Ecto neural progenitor cell (in vitro differentiated cells): ENCODE measurements around the gene MCF2.
"Not testable (repeated sequence)": the region's sequence is repeated elsewhere in the genome, so short reads cannot be mapped to it uniquely, and the experiment has no call there.

Source experiments
- DNase-seq: peaks from one replicate; pipeline ENCODE4 v3.0.0-alpha.2; 2018; ENCODE audit warnings: low spot score

The MCF2 gene, protein sequence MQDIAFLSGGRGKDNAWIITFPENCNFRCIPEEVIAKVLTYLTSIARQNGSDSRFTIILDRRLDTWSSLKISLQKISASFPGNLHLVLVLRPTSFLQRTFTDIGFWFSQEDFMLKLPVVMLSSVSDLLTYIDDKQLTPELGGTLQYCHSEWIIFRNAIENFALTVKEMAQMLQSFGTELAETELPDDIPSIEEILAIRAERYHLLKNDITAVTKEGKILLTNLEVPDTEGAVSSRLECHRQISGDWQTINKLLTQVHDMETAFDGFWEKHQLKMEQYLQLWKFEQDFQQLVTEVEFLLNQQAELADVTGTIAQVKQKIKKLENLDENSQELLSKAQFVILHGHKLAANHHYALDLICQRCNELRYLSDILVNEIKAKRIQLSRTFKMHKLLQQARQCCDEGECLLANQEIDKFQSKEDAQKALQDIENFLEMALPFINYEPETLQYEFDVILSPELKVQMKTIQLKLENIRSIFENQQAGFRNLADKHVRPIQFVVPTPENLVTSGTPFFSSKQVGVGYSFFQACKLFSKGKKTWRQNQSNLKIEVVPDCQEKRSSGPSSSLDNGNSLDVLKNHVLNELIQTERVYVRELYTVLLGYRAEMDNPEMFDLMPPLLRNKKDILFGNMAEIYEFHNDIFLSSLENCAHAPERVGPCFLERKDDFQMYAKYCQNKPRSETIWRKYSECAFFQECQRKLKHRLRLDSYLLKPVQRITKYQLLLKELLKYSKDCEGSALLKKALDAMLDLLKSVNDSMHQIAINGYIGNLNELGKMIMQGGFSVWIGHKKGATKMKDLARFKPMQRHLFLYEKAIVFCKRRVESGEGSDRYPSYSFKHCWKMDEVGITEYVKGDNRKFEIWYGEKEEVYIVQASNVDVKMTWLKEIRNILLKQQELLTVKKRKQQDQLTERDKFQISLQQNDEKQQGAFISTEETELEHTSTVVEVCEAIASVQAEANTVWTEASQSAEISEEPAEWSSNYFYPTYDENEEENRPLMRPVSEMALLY

GRCh38 chrX:139708067-139708466 lies at the start of gene MCF2:
MCF2 (minus strand) TSS chrX:139708167; CDS start chrX:139651744, 56,423 bp downstream.
- DNase-seq: no peak

GRCh38 chrX:139751053-139751452 lies 43.1 kb upstream of the MCF2 start:
- no peak for DNase-seq

GRCh38 chrX:139750390-139750789 lies 42.4 kb upstream of the MCF2 start:
- DNase-seq: no peak

- no peak for DNase-seq
Measured at GRCh38 chrX:139739138-139739537, 31.2 kb upstream of the MCF2 start.

GRCh38 chrX:139738581-139738980 lies 30.6 kb upstream of the MCF2 start:
- DNase-seq: no peak

GRCh38 chrX:139736151-139736550 lies 28.2 kb upstream of the MCF2 start:
- no peak for DNase-seq

GRCh38 chrX:139734996-139735395 lies 27.0 kb upstream of the MCF2 start:
- DNase-seq: no peak

- DNase-seq: no peak
Measured at GRCh38 chrX:139725720-139726119, 17.8 kb upstream of the MCF2 start.

DNA sequence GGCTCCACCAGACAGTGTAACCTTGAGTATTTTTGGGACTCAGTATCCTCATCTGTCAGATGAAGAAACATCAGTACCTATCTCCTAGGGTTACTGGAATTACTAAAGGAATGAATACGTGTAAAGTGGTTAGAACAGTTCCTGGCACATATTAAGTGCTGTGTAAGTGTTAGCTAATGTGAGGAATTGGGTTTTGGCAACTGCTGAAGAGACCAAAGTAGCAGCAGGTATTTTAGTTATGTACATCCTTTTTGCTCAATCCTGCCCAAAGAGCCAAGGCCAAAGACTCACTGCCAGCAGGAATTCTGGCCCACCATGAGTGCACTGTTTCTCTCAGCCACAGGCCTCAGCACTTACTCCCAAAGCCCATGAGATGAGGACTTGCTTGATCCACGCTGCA lies 16.7 kb upstream of the MCF2 start:
- no peak for DNase-seq

DNA sequence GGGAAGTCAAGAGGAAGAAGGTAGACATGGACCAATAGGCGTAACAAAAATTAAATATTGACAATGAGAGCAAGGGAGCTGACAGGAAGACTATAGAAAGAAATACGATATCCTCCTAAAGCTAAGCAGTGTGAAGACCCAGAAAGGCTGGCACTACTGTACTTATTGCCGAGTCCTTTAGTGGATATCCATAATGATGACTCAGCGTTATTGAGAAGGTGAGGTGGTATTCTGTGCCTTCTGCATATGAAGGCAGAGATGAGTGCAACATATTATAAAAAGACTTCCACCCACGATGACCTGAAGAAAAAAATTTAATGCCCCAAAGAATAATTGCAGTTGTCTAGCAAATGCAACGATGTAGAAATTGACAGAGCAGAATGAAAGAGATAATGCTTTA lies 13.0 kb upstream of the MCF2 start:
- no peak for DNase-seq

DNA sequence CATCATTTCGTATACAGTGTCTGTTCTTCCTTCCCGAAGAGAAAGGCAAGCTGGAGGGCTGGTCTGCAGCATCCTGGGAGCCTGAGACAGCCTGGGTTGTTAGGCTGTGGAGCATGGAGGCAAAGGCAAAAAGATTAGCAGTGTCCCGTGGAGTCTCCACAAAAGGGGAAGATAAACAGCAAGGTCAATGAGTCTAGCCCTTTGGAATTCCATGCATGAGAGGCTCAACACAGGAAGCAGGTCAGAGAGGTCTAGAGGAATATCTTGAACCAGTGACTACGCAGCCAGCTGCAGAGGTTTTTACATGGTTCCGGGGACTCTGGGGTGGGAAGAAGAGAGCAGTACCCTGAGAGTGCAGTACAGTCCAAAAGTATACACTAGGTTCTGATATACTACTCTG lies 12.2 kb upstream of the MCF2 start:
- peak; percentile 50 for DNase-seq

DNA sequence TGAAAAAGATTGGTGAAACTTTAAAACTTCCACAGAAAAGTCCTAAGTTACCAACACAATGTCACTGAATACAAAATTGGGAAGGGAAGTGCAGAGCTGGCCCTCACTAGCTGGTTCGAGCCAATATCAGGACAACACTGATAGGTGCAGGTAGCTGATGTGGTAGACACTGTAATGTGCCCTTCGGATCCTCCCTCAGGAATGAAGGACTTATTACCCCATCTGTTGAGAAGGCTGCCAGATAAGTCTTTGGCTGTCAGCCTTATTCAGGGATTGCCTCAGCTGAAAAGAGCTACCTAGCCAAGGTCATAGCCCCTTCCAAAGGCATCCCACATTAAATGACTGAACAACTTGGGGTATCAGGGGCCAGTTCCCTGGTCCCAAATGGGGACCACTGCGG lies 5.3 kb downstream of the MCF2 start:
- DNase-seq: no peak

DNA sequence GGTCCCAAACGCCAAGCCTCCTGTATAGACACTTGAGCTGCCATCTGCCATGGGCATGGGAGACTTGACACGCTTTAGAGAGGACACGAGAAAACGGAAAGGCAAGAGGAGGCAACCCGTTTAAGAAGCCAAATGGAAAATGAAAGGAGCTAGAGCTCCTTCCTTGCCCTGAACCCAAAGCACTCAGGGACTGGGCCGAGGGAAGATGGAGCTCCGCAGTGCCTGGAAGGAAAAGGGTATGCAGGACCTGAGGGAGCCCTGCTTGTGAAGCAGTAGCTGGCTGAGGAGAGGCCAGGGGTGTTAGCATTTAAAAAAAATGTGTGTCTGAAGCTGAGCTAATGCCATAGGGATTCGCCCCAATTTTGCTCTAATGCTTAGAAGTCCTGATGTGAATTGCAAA lies 15.1 kb downstream of the MCF2 start:
- DNase-seq: no peak

- DNase-seq: no peak
Measured at GRCh38 chrX:139692506-139692849, 15.5 kb downstream of the MCF2 start.

GRCh38 chrX:139691843-139692505 lies 16.0 kb downstream of the MCF2 start:
- peak; percentile 54 for DNase-seq

DNA sequence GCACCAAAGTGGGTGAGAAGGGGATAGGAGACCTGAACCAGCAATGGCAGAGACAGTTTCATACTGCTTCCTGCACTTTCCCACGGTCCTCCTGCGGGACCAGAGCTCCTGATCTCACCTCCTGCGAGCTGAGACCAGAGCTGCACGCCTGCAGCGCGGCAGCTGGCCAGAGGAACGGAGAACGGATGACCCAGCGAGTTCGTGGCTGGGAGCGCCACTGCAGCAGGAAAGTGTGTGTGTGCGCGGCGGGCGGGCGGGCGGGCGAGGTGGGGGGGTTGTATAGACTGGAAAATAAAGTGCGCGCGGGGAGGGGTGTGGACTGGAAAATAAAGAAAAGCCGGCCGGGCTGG lies 16.5 kb downstream of the MCF2 start:
- no peak for DNase-seq

DNA sequence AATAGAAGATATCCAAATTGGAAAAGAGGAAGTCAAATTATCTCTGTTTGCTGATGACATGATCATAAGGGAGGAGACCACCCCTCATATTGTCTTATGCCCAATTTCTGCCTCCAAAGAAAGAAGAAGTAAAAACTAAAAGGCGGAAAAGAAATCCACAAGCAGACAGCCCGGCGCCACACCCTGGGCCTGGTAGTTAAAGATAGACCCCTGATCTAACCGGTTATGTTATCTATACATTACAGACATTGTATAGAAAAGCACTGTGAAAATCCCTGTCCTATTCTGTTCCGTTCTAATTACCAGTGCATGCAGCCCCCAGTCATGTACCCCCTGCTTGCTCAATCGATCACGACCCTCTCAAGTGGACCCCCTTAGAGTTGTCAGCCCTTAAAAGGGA lies 22.8 kb downstream of the MCF2 start:
- DNase-seq: not testable (repeated sequence)

DNA sequence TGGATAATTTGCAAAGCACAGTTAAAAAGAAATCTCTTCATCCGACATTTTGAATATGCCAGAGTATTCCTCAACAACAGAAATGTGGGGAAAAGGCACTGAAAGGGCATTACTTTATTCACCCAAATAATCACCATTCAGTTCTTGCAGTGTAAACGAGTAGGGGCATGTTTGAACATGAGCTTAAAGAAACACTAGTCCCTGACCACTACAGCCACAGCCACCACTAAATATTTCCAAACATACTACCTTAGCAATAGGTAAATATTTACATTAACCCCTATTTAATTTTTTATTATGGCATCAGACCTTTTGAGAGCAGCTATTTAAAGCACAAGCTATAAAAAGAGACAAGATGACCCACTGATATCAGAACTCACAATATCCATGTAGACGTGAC lies 27.6 kb downstream of the MCF2 start:
- no peak for DNase-seq

GRCh38 chrX:139647597-139647996 lies 60.4 kb downstream of the MCF2 start:
- no peak for DNase-seq

DNA sequence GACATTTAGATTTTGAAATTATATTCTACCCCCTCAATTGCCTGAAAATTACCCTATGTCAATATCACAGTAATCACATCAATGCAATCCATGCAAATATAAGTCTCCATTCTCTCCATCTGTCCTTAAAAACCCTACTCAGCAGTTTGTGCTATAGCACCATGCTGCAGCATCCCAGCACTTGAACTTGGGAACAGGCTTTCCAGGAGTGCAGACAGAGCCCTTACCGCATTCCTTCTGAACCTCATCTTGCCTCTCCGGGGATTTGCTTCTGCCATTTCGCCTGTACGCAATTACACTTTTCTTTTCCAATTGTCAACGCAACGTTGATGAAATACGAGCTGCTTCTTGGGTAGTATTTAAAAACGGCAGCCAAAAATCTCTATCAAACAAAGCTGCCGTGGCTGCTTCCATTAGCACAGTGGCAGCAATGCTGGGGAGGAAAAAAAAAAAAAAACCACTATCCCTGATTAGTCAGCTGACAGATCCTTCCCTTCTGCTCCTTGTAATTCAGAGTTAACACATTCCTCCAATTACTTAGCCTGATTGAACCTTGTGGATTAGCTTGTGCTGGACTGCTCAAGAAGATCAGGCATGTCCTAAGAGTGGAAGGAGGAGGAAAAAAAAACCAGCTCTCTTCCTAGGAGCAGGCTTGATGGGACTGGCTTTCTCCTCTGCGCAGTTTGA lies 65.6 kb downstream of the MCF2 start:
- no peak for DNase-seq

GRCh38 chrX:139640259-139640658 lies 67.7 kb downstream of the MCF2 start:
- DNase-seq: no peak

GRCh38 chrX:139639253-139639652 lies 68.7 kb downstream of the MCF2 start:
- no peak for DNase-seq
